WTC11 (cell line): ENCODE results near the gene RMI2. TPM values are rescaled to one million over a fixed set of nuclear protein-coding genes. Genes with fewer than 3 reads are reported as not detected.
A peak's percentile ranks its signal among the peaks of the same experiment; 100 is the strongest.

Source experiments
- ATAC-seq: fragments of 200-7000 bp; cut with Tn5 transposase; 2 replicates; pipeline ENCODE4 v1.10.0; 2021; ENCODE audit warnings: mild to moderate bottlenecking, moderate library complexity
- CTCF ChIA-PET: fragments of 300-600 bp; sonication (Branson Sonifier 250); formaldehyde crosslinking; loops from one replicate; lab custom pipeline; 2021; ENCODE audit warnings: antibody characterized with exemption; lab: Charles Lee
- POLR2A ChIA-PET: fragments of 350-600 bp; sonication (Branson Sonifier 250); formaldehyde crosslinking; loops from one replicate; lab custom pipeline; 2021; ENCODE audit warnings: antibody characterized with exemption; lab: Charles Lee
- DNase-seq: peaks from one replicate; pipeline ENCODE4 v3.0.0; 2021; ENCODE audit warnings: low spot score
- H3K27ac Mint-ChIP-seq: 2 replicates; pipeline ENCODE4 v1.8.0; 2021; ENCODE audit warnings: mixed read lengths
- H3K27me3 Mint-ChIP-seq: 2 replicates; pipeline ENCODE4 v1.8.0; 2021; ENCODE audit warnings: low read depth, mild to moderate bottlenecking, moderate library complexity, mixed read lengths
- H3K36me3 Mint-ChIP-seq: 2 replicates; pipeline ENCODE4 v1.8.0; 2021; ENCODE audit warnings: mixed read lengths
- H3K4me1 Mint-ChIP-seq: 2 replicates; pipeline ENCODE4 v1.8.0; 2022; ENCODE audit warnings: mixed read lengths
- H3K4me3 Mint-ChIP-seq: 2 replicates; pipeline ENCODE4 v1.8.0; 2021; ENCODE audit warnings: mild to moderate bottlenecking, moderate library complexity, mixed read lengths
- H3K9me3 Mint-ChIP-seq: 2 replicates; pipeline ENCODE4 v1.8.0; 2021; ENCODE audit warnings: mixed read lengths
- CBFB ChIP-seq: sonication (generic); formaldehyde crosslinking; IDR thresholded peaks from 2 replicates; pipeline ENCODE4 v1.8.1; 2022; ENCODE audit warnings: mild to moderate bottlenecking, low read depth, missing genetic modification reagents
- CREM ChIP-seq: sonication (generic); formaldehyde crosslinking; IDR thresholded peaks from 2 replicates; pipeline ENCODE4 v1.8.1; 2022; ENCODE audit warnings: mild to moderate bottlenecking, missing genetic modification reagents, moderate library complexity
- E2F4 ChIP-seq: sonication (generic); formaldehyde crosslinking; IDR thresholded peaks from 2 replicates; pipeline ENCODE4 v1.8.1; 2022; ENCODE audit warnings: low read depth, mild to moderate bottlenecking, moderate library complexity, missing genetic modification reagents, borderline replicate concordance
- EMX1 ChIP-seq: fragments of 250-450 bp; sonication (Bioruptor Pico); IDR thresholded peaks from 2 replicates; pipeline ENCODE4 v1.8.0; 2021; ENCODE audit warnings: mild to moderate bottlenecking
- FOXP1 ChIP-seq: sonication (generic); formaldehyde crosslinking; IDR thresholded peaks from 2 replicates; pipeline ENCODE4 v1.8.0; 2022; ENCODE audit warnings: missing genetic modification reagents, mild to moderate bottlenecking, moderate library complexity, borderline replicate concordance
- IRF2 ChIP-seq: sonication (generic); formaldehyde crosslinking; IDR thresholded peaks from 2 replicates; pipeline ENCODE4 v1.8.0; 2022; ENCODE audit warnings: low read depth, missing genetic modification reagents, borderline replicate concordance
- JAZF1 ChIP-seq: fragments of 250-450 bp; sonication (Bioruptor Pico); IDR thresholded peaks from 2 replicates; pipeline ENCODE4 v1.9.0; 2021; ENCODE audit warnings: moderate library complexity, mild to moderate bottlenecking, inconsistent platforms
- JUN ChIP-seq: sonication (generic); formaldehyde crosslinking; IDR thresholded peaks from 2 replicates; pipeline ENCODE4 v1.8.0; 2023; ENCODE audit warnings: mild to moderate bottlenecking, missing genetic modification reagents
- KAT7 ChIP-seq: sonication (generic); formaldehyde crosslinking; IDR thresholded peaks from 2 replicates; pipeline ENCODE4 v1.8.1; 2023; ENCODE audit warnings: missing genetic modification reagents, mild to moderate bottlenecking, borderline replicate concordance
- MXD4 ChIP-seq: fragments of 250-450 bp; sonication (Bioruptor Pico); IDR thresholded peaks from 2 replicates; pipeline ENCODE4 v1.8.0; 2021; ENCODE audit warnings: mild to moderate bottlenecking, moderate library complexity, borderline replicate concordance
- NFATC4 ChIP-seq: fragments of 250-450 bp; sonication (Bioruptor Pico); IDR thresholded peaks from 2 replicates; pipeline ENCODE4 v1.9.0; 2021; ENCODE audit warnings: mild to moderate bottlenecking
- NFE2L1 ChIP-seq: sonication (generic); formaldehyde crosslinking; IDR thresholded peaks from 2 replicates; pipeline ENCODE4 v1.8.1; 2023; ENCODE audit warnings: missing genetic modification reagents
- NFYB ChIP-seq: sonication (generic); formaldehyde crosslinking; conservative IDR thresholded peaks from 2 replicates; pipeline ENCODE4 v1.8.0; 2022; ENCODE audit warnings: low read depth, missing genetic modification reagents
- NR2C2 ChIP-seq: sonication (generic); formaldehyde crosslinking; IDR thresholded peaks from 2 replicates; pipeline ENCODE4 v1.8.0; 2022; ENCODE audit warnings: mild to moderate bottlenecking, missing genetic modification reagents
- NR3C1 ChIP-seq: sonication (generic); formaldehyde crosslinking; conservative IDR thresholded peaks from 2 replicates; pipeline ENCODE4 v1.8.1; 2023; ENCODE audit warnings: low read depth, mild to moderate bottlenecking, missing genetic modification reagents
- PRDM15 ChIP-seq: sonication (generic); formaldehyde crosslinking; IDR thresholded peaks from 2 replicates; pipeline ENCODE4 v1.8.0; 2022; ENCODE audit warnings: missing genetic modification reagents
- PRRX2 ChIP-seq: fragments of 250-450 bp; sonication (Bioruptor Pico); IDR thresholded peaks from 2 replicates; pipeline ENCODE4 v1.8.0; 2021; ENCODE audit warnings: mild to moderate bottlenecking
- SMAD3 ChIP-seq: sonication (generic); formaldehyde crosslinking; IDR thresholded peaks from 2 replicates; pipeline ENCODE4 v1.8.0; 2022; ENCODE audit warnings: missing genetic modification reagents, mild to moderate bottlenecking, borderline replicate concordance
- SP1 ChIP-seq: sonication (generic); formaldehyde crosslinking; conservative IDR thresholded peaks from 2 replicates; pipeline ENCODE4 v1.8.1; 2022; ENCODE audit warnings: missing genetic modification reagents
- TEAD1 ChIP-seq: sonication (generic); formaldehyde crosslinking; IDR thresholded peaks from 2 replicates; pipeline ENCODE4 v1.8.0; 2022; ENCODE audit warnings: mild to moderate bottlenecking, missing genetic modification reagents
- TEAD4 ChIP-seq: sonication (generic); formaldehyde crosslinking; IDR thresholded peaks from 2 replicates; pipeline ENCODE4 v1.8.0; 2022; ENCODE audit warnings: mild to moderate bottlenecking, missing genetic modification reagents
- TP53 ChIP-seq: sonication (generic); formaldehyde crosslinking; IDR thresholded peaks from 2 replicates; pipeline ENCODE4 v1.8.1; 2023; ENCODE audit warnings: mild to moderate bottlenecking, missing genetic modification reagents
- ZNF396 ChIP-seq: fragments of 250-450 bp; sonication (Bioruptor Pico); IDR thresholded peaks from 2 replicates; pipeline ENCODE4 v1.8.0; 2021; ENCODE audit warnings: mild to moderate bottlenecking, moderate library complexity, borderline replicate concordance
- ZNF416 ChIP-seq: fragments of 250-450 bp; sonication (Bioruptor Pico); IDR thresholded peaks from 2 replicates; pipeline ENCODE4 v1.9.0; 2021; ENCODE audit warnings: mild to moderate bottlenecking, inconsistent platforms
- total RNA-seq: library from RNA; stranded (reverse); gene quantifications from 3 replicates; pipeline ENCODE4 v1.2.3, GENCODE V29; 2021
- TF ChIP-seq, protein P1 (sequence below): sonication (generic); formaldehyde crosslinking; conservative IDR thresholded peaks from 2 replicates; pipeline ENCODE4 v1.8.1; 2023; ENCODE audit warnings: mild to moderate bottlenecking, low read depth, missing genetic modification reagents, moderate library complexity
- TF ChIP-seq, protein P2 (sequence below): sonication (generic); formaldehyde crosslinking; IDR thresholded peaks from 2 replicates; pipeline ENCODE4 v1.8.0; 2022; ENCODE audit warnings: mild to moderate bottlenecking, missing genetic modification reagents

The RMI2 gene
- total RNA-seq, 1 experiment from 2014 or later: 79.0 TPM

DNA sequence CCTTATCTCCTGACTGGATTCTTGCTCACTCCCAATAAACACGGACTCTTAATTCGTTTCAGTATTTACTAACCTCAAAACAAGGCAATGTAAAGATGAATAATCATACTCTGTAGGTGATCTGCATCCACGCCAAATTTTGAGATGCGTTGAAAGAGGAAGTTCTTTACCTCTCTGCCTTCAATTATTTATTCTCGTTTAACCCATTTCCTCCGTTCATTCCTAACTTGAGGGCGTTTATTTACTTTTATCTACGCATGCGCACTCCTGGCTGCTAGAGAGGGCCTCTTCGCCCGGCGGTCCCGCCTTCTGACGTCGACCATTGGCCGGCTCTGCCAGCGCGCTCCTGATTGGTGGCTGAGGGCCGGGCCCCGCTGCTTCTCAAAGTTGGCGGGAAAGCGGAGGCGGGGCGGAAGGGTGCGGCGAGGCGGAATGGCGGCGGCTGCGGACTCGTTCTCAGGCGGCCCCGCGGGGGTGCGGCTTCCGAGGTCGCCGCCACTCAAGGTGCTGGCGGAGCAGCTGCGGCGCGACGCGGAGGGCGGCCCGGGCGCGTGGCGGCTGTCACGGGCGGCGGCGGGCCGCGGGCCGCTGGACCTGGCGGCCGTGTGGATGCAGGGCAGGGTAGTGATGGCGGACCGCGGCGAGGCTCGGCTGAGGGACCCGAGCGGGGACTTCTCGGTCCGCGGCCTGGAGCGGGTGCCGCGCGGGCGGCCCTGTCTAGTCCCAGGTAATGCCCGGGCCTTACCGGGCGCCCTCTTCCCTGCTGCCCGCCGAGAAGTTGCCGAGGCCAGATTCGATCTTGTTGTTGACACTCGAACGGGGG lies at the start of gene RMI2 (continued):
- TF ChIP-seq SP1 (CRISPR knock-in tag): peak; percentile 79; the same call in 1 of the 2 replicates
- TF ChIP-seq NFYB (CRISPR knock-in tag): peak; percentile 87
- TF ChIP-seq JAZF1 (CRISPR knock-in tag): no peak
- TF ChIP-seq SMAD3: no peak
- TF ChIP-seq E2F4 (CRISPR knock-in tag): peak; percentile 96
- peak; percentile 66; the same call in 1 of the 2 replicates for TF ChIP-seq CREM (CRISPR knock-in tag)
- TF ChIP-seq PRRX2: 0 out of 2 replicates have a peak, but pooled peaks have one; percentile 57
- peak; percentile 74; the same call in 1 of the 2 replicates for TF ChIP-seq NFE2L1 (CRISPR knock-in tag)
- TF ChIP-seq CBFB (CRISPR knock-in tag): 0 out of 2 replicates have a peak, but pooled peaks have one; percentile 58
- TF ChIP-seq, protein P1, sequence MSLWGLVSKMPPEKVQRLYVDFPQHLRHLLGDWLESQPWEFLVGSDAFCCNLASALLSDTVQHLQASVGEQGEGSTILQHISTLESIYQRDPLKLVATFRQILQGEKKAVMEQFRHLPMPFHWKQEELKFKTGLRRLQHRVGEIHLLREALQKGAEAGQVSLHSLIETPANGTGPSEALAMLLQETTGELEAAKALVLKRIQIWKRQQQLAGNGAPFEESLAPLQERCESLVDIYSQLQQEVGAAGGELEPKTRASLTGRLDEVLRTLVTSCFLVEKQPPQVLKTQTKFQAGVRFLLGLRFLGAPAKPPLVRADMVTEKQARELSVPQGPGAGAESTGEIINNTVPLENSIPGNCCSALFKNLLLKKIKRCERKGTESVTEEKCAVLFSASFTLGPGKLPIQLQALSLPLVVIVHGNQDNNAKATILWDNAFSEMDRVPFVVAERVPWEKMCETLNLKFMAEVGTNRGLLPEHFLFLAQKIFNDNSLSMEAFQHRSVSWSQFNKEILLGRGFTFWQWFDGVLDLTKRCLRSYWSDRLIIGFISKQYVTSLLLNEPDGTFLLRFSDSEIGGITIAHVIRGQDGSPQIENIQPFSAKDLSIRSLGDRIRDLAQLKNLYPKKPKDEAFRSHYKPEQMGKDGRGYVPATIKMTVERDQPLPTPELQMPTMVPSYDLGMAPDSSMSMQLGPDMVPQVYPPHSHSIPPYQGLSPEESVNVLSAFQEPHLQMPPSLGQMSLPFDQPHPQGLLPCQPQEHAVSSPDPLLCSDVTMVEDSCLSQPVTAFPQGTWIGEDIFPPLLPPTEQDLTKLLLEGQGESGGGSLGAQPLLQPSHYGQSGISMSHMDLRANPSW (CRISPR knock-in tag): 0 out of 2 replicates have a peak, but pooled peaks have one; percentile 55
- no peak for TF ChIP-seq NFATC4 (CRISPR knock-in tag)
- TF ChIP-seq, protein P2, sequence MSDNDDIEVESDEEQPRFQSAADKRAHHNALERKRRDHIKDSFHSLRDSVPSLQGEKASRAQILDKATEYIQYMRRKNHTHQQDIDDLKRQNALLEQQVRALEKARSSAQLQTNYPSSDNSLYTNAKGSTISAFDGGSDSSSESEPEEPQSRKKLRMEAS: peak; percentile 81
- peak; percentile 51; the same call in 1 of the 2 replicates for TF ChIP-seq TEAD1 (CRISPR knock-in tag)
- TF ChIP-seq JUN (CRISPR knock-in tag): no peak
- TF ChIP-seq KAT7: 0 out of 2 replicates have a peak, but pooled peaks have one; percentile 56
- no peak for TF ChIP-seq EMX1 (CRISPR knock-in tag)
- peak; percentile 84; the same call in 1 of the 2 replicates for TF ChIP-seq TP53 (CRISPR knock-in tag)
- TF ChIP-seq ZNF416 (CRISPR knock-in tag): peak; percentile 53; the same call in 1 of the 2 replicates
- no peak for TF ChIP-seq IRF2 (CRISPR knock-in tag)

GRCh38 chr16:11295672-11296071 lies 49.6 kb upstream of the RMI2 start:
- H3K4me3 Mint-ChIP-seq: no peak overlapping the region
- no peak for DNase-seq
- peaks cover 44% of the 10 kb centered on the region for H3K4me1 Mint-ChIP-seq
- H3K36me3 Mint-ChIP-seq: no peaks in the 10 kb centered on the region
- H3K27me3 Mint-ChIP-seq: no peaks in the 10 kb centered on the region; the same call in 1 of the 2 replicates
- no peak for TF ChIP-seq IRF2 (CRISPR knock-in tag)
- TF ChIP-seq MXD4: no peak
- no peak for TF ChIP-seq TEAD4 (CRISPR knock-in tag)
- TF ChIP-seq, all 79 proteins: peak for 0
- H3K9me3 Mint-ChIP-seq: no peaks in the 10 kb centered on the region
- ATAC-seq: no peak
- CTCF ChIA-PET: interaction anchor here (2.3 kb wide), 1 partner anchor 76 kb away, joined by 6 read pairs; no protein-coding TSS in a partner anchor
- H3K27ac Mint-ChIP-seq: no peak overlapping the region
- POLR2A ChIA-PET: no interaction called here

- Mint-ChIP-seq H3K36me3 (no peaks in the 10 kb centered on the region), H3K4me1 (peaks cover 37% of the 10 kb centered on the region), H3K27ac (peak overlapping the region; percentile 28; the same call in 1 of the 2 replicates), H3K9me3 (no peaks in the 10 kb centered on the region), H3K27me3 (no peaks in the 10 kb centered on the region; the same call in 1 of the 2 replicates)
- POLR2A ChIA-PET: no interaction called here
- ATAC-seq (no peak), DNase-seq (no peak)
- CTCF ChIA-PET: interaction anchor here (1.6 to 3.4 kb wide), 3 partner anchors 40 to 91 kb away, joined by 4 to 29 read pairs (median 15); partner anchors contain the start of gene SOCS1
- TF ChIP-seq PRDM15 (CRISPR knock-in tag): no peak
- TF ChIP-seq NR3C1: no peak
- TF ChIP-seq FOXP1 (CRISPR knock-in tag): no peak
- no peak for TF ChIP-seq ZNF396
- no peak for TF ChIP-seq NR2C2
- TF ChIP-seq, protein P2: no peak
- TF ChIP-seq, all 79 proteins: peak for 0
- no peak overlapping the region for H3K4me3 Mint-ChIP-seq
Measured at GRCh38 chr16:11296351-11296705, 48.9 kb upstream of the RMI2 start.
